PC-9 (cell line): ENCODE results near the gene EMD. TPM values are rescaled to one million over a fixed set of nuclear protein-coding genes. Genes with fewer than 3 reads are reported as not detected.

Source experiments
- BruUV-seq: library from RNA; stranded (reverse); fragments of 400-500 nt; replicated peaks from 2 replicates; lab custom pipeline; 2021; lab: Mats Ljungman, UMichigan
- CTCF ChIA-PET: fragments of 300-600 bp; sonication (Branson Sonifier 250); formaldehyde crosslinking; loops from one replicate; lab custom pipeline; 2022; ENCODE audit warnings: antibody characterized with exemption; lab: Charles Lee
- POLR2A ChIA-PET: fragments of 300-600 bp; sonication (Branson Sonifier 250); formaldehyde crosslinking; loops from one replicate; lab custom pipeline; 2022; ENCODE audit warnings: antibody characterized with exemption; ENCODE audit not compliant: unreplicated experiment; lab: Charles Lee
- DNase-seq, 2 experiments: peaks; one replicate each; pipeline versions ENCODE4 v3.0.0 to v3.0.0-alpha.2; 2015 to 2022; ENCODE audit warnings: mixed read lengths in 1 of 2
- H2AFZ ChIP-seq: fragments of 200-600 bp; sonication (generic); 2 replicates; pipeline ENCODE4 v1.8.1; 2017; ENCODE audit warnings: antibody characterized with exemption
- H3F3A ChIP-seq: fragments of 200-600 bp; sonication (generic); 2 replicates; pipeline ENCODE4 v1.8.1; 2017; ENCODE audit warnings: antibody characterized with exemption, mild to moderate bottlenecking, low read depth; ENCODE audit not compliant: insufficient read depth
- H3K27ac ChIP-seq: fragments of 200-600 bp; sonication (generic); 2 replicates; pipeline ENCODE4 v1.6.1; 2016; ENCODE audit warnings: mixed run types
- H3K27me3 ChIP-seq: fragments of 200-600 bp; sonication (generic); 2 replicates; pipeline ENCODE4 v1.6.1; 2016; ENCODE audit warnings: low read depth, mixed run types; ENCODE audit not compliant: insufficient read depth
- H3K36me3 ChIP-seq: fragments of 200-600 bp; sonication (generic); 2 replicates; pipeline ENCODE4 v1.6.1; 2016; ENCODE audit warnings: low read depth, mixed run types
- H3K4me1 ChIP-seq: fragments of 200-600 bp; sonication (generic); replicated peaks from 2 replicates; pipeline ENCODE4 v1.6.1; 2016; ENCODE audit warnings: mixed run types; ENCODE audit not compliant: insufficient read depth
- H3K4me2 ChIP-seq: fragments of 200-600 bp; sonication (generic); 2 replicates; pipeline ENCODE4 v1.6.1; 2017; ENCODE audit warnings: mixed run types
- H3K4me3 ChIP-seq: fragments of 200-600 bp; sonication (generic); 2 replicates; pipeline ENCODE4 v1.6.1; 2016; ENCODE audit warnings: mixed run types
- H3K79me2 ChIP-seq: fragments of 200-600 bp; sonication (generic); 2 replicates; pipeline ENCODE4 v1.6.1; 2017; ENCODE audit warnings: low read depth, mixed run types
- H3K9me2 ChIP-seq: fragments of 200-600 bp; sonication (generic); 2 replicates; pipeline ENCODE4 v1.8.1; 2017; ENCODE audit warnings: mild to moderate bottlenecking; ENCODE audit not compliant: insufficient read depth
- H3K9me3 ChIP-seq: fragments of 200-600 bp; sonication (generic); 2 replicates; pipeline ENCODE4 v1.8.1; 2016; ENCODE audit warnings: low read depth; ENCODE audit not compliant: insufficient read depth
- H4K20me1 ChIP-seq: fragments of 200-600 bp; sonication (generic); 2 replicates; pipeline ENCODE4 v1.8.1; 2017; ENCODE audit not compliant: insufficient read depth
- EZH2 ChIP-seq: fragments of 200-600 bp; sonication (generic); IDR thresholded peaks from 2 replicates; pipeline ENCODE4 v1.8.0; 2017; ENCODE audit warnings: antibody characterized with exemption, low read depth
- intact Hi-C: fragments of 100-400 bp; cut with micrococcal nuclease; formaldehyde crosslinking; loops from one replicate; pipeline ENCODE4 v1.10.0; 2022; ENCODE audit not compliant: unreplicated experiment
- total RNA-seq: library from RNA; stranded (reverse); gene quantifications from 2 replicates; pipeline ENCODE4 v1.2.3, GENCODE V29; 2021
- TF ChIP-seq, protein P1 (sequence below): fragments of 200-600 bp; sonication (generic); conservative IDR thresholded peaks from 2 replicates; pipeline ENCODE4 v1.6.1; 2017; ENCODE audit warnings: mixed run types, antibody characterized with exemption, mild to moderate bottlenecking, moderate library complexity

EMD gene
- total RNA-seq, 1 experiment from 2014 or later: 164 TPM

DNA sequence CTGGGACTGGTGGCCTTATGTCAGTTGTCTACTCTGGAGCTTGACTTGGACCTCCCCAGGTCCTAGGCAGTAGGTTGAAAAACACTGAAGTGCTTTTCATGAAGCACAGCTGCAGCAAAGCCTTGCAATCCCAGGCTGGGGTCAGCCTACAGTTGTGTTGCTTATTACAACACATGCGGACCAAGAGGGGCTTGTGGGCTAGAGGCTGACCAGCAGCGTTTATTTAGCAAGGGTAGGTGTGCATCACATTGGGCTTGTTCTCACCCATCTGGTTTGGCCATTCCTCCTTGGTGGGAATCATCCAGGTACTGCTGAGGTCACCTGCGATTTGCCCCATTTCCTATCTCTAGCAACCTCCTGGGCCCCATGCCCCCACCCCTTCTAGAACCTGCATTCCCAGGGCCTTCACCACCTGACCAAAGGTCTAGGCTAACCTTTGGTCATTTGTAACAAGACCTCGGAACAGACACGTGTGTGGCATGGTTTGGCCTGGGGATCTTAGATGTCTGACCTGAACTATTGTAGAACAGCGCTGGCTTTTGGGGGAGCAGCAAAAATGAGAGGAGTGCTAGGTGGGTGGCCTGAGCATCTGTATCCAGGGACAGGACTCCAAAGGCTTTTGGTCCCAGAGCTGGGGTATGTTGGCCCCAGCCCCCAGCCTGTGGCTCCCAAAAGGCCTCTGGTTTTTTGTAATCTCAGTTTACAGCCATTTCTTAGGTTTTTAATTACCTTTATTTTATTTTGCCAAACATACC, 22.1 kb downstream of the EMD start:
- Histone ChIP-seq H4K20me1 (peaks cover 22% of the 10 kb centered on the region), H3K4me3 (no peak overlapping the region), H3K4me2 (peak overlapping the region; percentile 94; the same call in 1 of the 2 replicates), H3F3A (peaks cover 47% of the 10 kb centered on the region), H3K9me3 (no peaks in the 10 kb centered on the region), H3K27ac (peak overlapping the region; percentile 97), H3K27me3 (no peaks in the 10 kb centered on the region), H3K4me1 (peaks cover 7% of the 10 kb centered on the region), H2AFZ (no peak overlapping the region), H3K79me2 (peaks cover 24% of the 10 kb centered on the region), H3K36me3 (peaks cover 20% of the 10 kb centered on the region), H3K9me2 (no peaks in the 10 kb centered on the region)
- no peak for TF ChIP-seq EZH2
- TF ChIP-seq, protein P1, sequence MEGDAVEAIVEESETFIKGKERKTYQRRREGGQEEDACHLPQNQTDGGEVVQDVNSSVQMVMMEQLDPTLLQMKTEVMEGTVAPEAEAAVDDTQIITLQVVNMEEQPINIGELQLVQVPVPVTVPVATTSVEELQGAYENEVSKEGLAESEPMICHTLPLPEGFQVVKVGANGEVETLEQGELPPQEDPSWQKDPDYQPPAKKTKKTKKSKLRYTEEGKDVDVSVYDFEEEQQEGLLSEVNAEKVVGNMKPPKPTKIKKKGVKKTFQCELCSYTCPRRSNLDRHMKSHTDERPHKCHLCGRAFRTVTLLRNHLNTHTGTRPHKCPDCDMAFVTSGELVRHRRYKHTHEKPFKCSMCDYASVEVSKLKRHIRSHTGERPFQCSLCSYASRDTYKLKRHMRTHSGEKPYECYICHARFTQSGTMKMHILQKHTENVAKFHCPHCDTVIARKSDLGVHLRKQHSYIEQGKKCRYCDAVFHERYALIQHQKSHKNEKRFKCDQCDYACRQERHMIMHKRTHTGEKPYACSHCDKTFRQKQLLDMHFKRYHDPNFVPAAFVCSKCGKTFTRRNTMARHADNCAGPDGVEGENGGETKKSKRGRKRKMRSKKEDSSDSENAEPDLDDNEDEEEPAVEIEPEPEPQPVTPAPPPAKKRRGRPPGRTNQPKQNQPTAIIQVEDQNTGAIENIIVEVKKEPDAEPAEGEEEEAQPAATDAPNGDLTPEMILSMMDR: no peak
- intact Hi-C loops: no loop called here
- ChIA-PET POLR2A (interaction anchor here (0.6 to 1.1 kb wide), 3 partner anchors 51 to 126 kb away, joined by 3 to 5 read pairs (median 4); partner anchors contain the start of gene SLC10A3), CTCF (no interaction called here)
- DNase-seq: peak in 1 of 2 experiments; percentile 61
- BruUV-seq: no TSS peak

DNA sequence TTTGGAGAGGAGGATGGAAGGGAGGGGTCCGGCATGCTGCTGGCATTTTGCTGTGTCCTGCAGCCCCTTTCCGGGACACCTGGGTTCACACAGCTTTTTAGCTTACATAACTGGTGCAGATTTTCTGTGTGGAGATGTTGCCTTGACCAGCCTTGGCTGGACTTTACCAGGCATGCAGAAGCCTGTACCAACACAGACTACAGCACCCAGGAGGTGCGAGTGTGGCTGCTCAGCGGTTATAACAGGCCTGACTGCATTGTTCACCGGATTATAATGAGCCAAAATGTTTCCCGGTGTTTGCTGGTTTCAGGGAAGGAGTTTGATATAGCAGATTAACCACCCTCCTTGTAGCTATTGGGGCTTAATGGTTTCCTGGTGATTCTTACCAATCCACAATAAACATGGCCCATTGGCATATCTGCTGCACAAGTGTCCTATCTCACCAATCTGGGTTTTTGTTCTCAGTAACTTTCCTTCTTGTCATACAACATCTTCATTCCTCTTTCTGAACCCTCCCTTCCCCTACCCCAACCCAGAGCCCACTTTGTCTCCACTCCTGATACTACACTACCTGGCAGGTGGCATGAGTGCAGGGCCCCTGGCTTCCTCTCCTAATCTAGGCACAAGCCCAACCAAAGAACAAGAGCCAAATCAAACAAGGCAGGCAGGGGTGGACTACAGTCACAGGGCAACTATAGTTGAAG, 23.0 kb downstream of the EMD start:
- H3K27ac ChIP-seq: peak overlapping the region; percentile 97
- no peaks in the 10 kb centered on the region for H3K9me2 ChIP-seq
- peaks cover 22% of the 10 kb centered on the region for H4K20me1 ChIP-seq
- peaks cover 20% of the 10 kb centered on the region for H3K36me3 ChIP-seq
- peaks cover 43% of the 10 kb centered on the region for H3F3A ChIP-seq
- no peaks in the 10 kb centered on the region for H3K27me3 ChIP-seq
- no TSS peak for BruUV-seq
- peaks cover 6% of the 10 kb centered on the region for H3K4me1 ChIP-seq
- DNase-seq: peak; percentile 29 to 51
- CTCF ChIA-PET: no interaction called here
- intact Hi-C loops: no loop called here
- no peaks in the 10 kb centered on the region for H3K9me3 ChIP-seq
- no peak for TF ChIP-seq EZH2
- TF ChIP-seq, protein P1: no peak
- no peak overlapping the region for H2AFZ ChIP-seq
- POLR2A ChIA-PET: interaction anchor here (0.6 to 0.8 kb wide), 2 partner anchors 50 to 125 kb away, joined by 3 to 4 read pairs; no protein-coding TSS in a partner anchor
- H3K4me3 ChIP-seq: no peak overlapping the region
- H3K4me2 ChIP-seq: no peak overlapping the region
- H3K79me2 ChIP-seq: peaks cover 24% of the 10 kb centered on the region

DNA sequence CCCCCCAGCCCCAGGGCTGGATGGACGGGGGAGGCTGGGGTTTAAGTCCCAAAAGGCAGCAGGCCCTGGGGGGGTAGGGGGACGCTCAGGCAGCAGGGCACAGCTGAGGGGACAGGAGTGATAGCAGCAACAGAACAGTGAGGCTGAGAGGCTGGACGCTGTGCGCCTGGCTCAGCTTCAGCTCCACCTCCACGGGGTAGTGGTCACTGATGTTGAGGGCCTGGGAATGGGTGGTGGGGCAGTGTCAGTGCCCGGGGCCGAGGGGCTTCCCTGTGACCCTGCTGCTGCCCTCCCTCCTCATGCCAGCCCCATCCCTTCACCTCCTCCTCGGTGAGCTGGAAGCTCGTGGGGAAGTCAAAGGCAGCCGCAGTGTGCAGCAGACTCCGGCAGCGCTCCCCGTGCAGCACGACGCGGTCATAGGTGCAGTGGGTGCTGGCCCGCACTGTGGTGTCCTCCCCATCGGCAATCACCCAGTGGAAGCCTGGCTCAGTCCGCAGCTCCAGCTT, 23.6 kb downstream of the EMD start:
- POLR2A ChIA-PET: no interaction called here
- H3K27me3 ChIP-seq: no peaks in the 10 kb centered on the region
- H3K4me1 ChIP-seq: peaks cover 6% of the 10 kb centered on the region
- no peak overlapping the region for H2AFZ ChIP-seq
- H3K79me2 ChIP-seq: peaks cover 24% of the 10 kb centered on the region
- CTCF ChIA-PET: no interaction called here
- intact Hi-C loops: no loop called here
- no peaks in the 10 kb centered on the region for H3K9me3 ChIP-seq
- no peaks in the 10 kb centered on the region for H3K9me2 ChIP-seq
- no peak overlapping the region for H3K4me3 ChIP-seq
- H3F3A ChIP-seq: peaks cover 42% of the 10 kb centered on the region
- H3K4me2 ChIP-seq: no peak overlapping the region
- no TSS peak for BruUV-seq
- peaks cover 22% of the 10 kb centered on the region for H4K20me1 ChIP-seq
- TF ChIP-seq, protein P1: no peak
- TF ChIP-seq EZH2: no peak
- H3K27ac ChIP-seq: 0 out of 2 replicates have a peak overlapping the region, but pooled peaks have one; percentile 32
- H3K36me3 ChIP-seq: peaks cover 20% of the 10 kb centered on the region
- no peak for DNase-seq
